CD14-positive monocyte (primary cell): ENCODE data around the gene CES3. TPM values are rescaled to one million over a fixed set of nuclear protein-coding genes. Genes with fewer than 3 reads are reported as not detected.

Experiments used
- DNase-seq, 3 donors: peaks; one replicate each; pipeline ENCODE4 v3.0.0-alpha.2; 2011 to 2022
- H2AFZ ChIP-seq: 2 replicates; pipeline ENCODE4 v1.6.0; 2012; ENCODE audit warnings: mild to moderate bottlenecking, low read depth, low read length, inconsistent platforms; ENCODE audit not compliant: insufficient read depth, poor library complexity, severe bottlenecking
- H3K27ac ChIP-seq, 2 donors: 1 replicate in 1 of 2; 2 replicates in 1 of 2; pipeline ENCODE4 v1.5.1; 2012 to 2013; ENCODE audit warnings: low read length in 2 of 2, control low read depth in 1 of 2, inconsistent platforms in 1 of 2, low read depth in 1 of 2, mild to moderate bottlenecking in 1 of 2
- H3K27me3 ChIP-seq, 2 donors: one replicate each; pipeline versions ENCODE4 v1.6.0 to v1.6.1; 2011 to 2013; ENCODE audit warnings: low read length in 2 of 2; ENCODE audit not compliant: control insufficient read depth in 2 of 2, insufficient read depth in 2 of 2
- H3K36me3 ChIP-seq, 2 donors: replicated peaks in 1 of 2; 1 replicate in 1 of 2; 2 replicates in 1 of 2; pipeline versions ENCODE4 v1.5.1 to v1.6.1; 2012 to 2013; ENCODE audit warnings: low read length in 2 of 2, control low read depth in 1 of 2, inconsistent platforms in 1 of 2, mild to moderate bottlenecking in 1 of 2; ENCODE audit not compliant: insufficient read depth in 2 of 2, control insufficient read depth in 1 of 2
- H3K4me1 ChIP-seq, 2 donors: 1 replicate in 1 of 2; 2 replicates in 1 of 2; pipeline versions ENCODE4 v1.5.1 to v1.6.1; 2012 to 2013; ENCODE audit warnings: low read length in 2 of 2, control low read depth in 1 of 2, inconsistent platforms in 1 of 2, mild to moderate bottlenecking in 1 of 2, moderate library complexity in 1 of 2; ENCODE audit not compliant: insufficient read depth in 2 of 2, control insufficient read depth in 1 of 2
- H3K4me2 ChIP-seq: replicated peaks from 2 replicates; pipeline ENCODE3; 2012; ENCODE audit warnings: low read length, moderate library complexity, mild to moderate bottlenecking; ENCODE audit not compliant: poor library complexity, severe bottlenecking; ENCODE audit errors: extremely low read depth
- H3K4me3 ChIP-seq, 3 experiments: fragments of 200-600 bp in 1 of 3; sonication (generic) in 1 of 3; replicated peaks in 1 of 3; 1 replicate in 2 of 3; 2 replicates in 1 of 3; pipeline ENCODE4 v1.5.1; 2011 to 2013; ENCODE audit warnings: low read length in 3 of 3, mild to moderate bottlenecking in 3 of 3, control low read depth in 2 of 3, low read depth in 2 of 3, inconsistent platforms in 1 of 3, moderate library complexity in 1 of 3
- H3K79me2 ChIP-seq: 2 replicates; pipeline ENCODE4 v1.6.0; 2012; ENCODE audit warnings: mild to moderate bottlenecking, control low read depth, inconsistent platforms, low read length, moderate library complexity; ENCODE audit not compliant: insufficient read depth
- H3K9ac ChIP-seq: 2 replicates; pipeline ENCODE4 v1.6.0; 2017; ENCODE audit warnings: low read length, mild to moderate bottlenecking; ENCODE audit not compliant: insufficient read depth, poor library complexity, severe bottlenecking
- H3K9me3 ChIP-seq, 2 donors: replicated peaks in 1 of 2; 1 replicate in 1 of 2; 2 replicates in 1 of 2; pipeline versions ENCODE4 v1.5.1 to v1.6.1; 2012 to 2013; ENCODE audit warnings: low read length in 2 of 2, control low read depth in 1 of 2; ENCODE audit not compliant: control insufficient read depth in 1 of 2, insufficient read depth in 1 of 2
- H4K20me1 ChIP-seq: 2 replicates; pipeline ENCODE4 v1.6.0; 2012; ENCODE audit warnings: mild to moderate bottlenecking, low read length, control low read depth, moderate library complexity; ENCODE audit not compliant: insufficient read depth
- H3K27ac Mint-ChIP-seq, 7 donors: one replicate each; pipeline ENCODE4 v1.8.0; 2020; ENCODE audit warnings: mild to moderate bottlenecking in 7 of 7, mixed read lengths in 7 of 7, moderate library complexity in 6 of 7, inconsistent platforms in 2 of 7
- H3K27me3 Mint-ChIP-seq, 3 donors: one replicate each; pipeline ENCODE4 v1.8.0; 2021 to 2022; ENCODE audit warnings: low read depth in 3 of 3, mild to moderate bottlenecking in 3 of 3, mixed read lengths in 3 of 3, moderate library complexity in 3 of 3, inconsistent platforms in 1 of 3
- H3K36me3 Mint-ChIP-seq, 2 donors: one replicate each; pipeline ENCODE4 v1.8.0; 2020; ENCODE audit warnings: mixed read lengths in 2 of 2, inconsistent platforms in 1 of 2, mild to moderate bottlenecking in 1 of 2
- H3K4me1 Mint-ChIP-seq: one replicate; pipeline ENCODE4 v1.8.0; 2020; ENCODE audit warnings: mild to moderate bottlenecking, mixed read lengths
- H3K4me3 Mint-ChIP-seq, 2 donors: one replicate each; pipeline ENCODE4 v1.8.0; 2020; ENCODE audit warnings: mild to moderate bottlenecking in 2 of 2, mixed read lengths in 2 of 2, moderate library complexity in 1 of 2
- H3K9me3 Mint-ChIP-seq, 7 donors: one replicate each; pipeline ENCODE4 v1.8.0; 2020 to 2022; ENCODE audit warnings: mixed read lengths in 7 of 7, mild to moderate bottlenecking in 6 of 7, moderate library complexity in 6 of 7, inconsistent platforms in 2 of 7
- WGBS: methylation state at CpG from one replicate; pipeline ENCODE4 v1.1.5; 2013; ENCODE audit warnings: missing lambda C conversion rate; ENCODE audit not compliant: insufficient coverage; 5-methylcytosine and 5-hydroxymethylcytosine counted together
- intact Hi-C, 2 donors: fragments of 100-400 bp; cut with micrococcal nuclease; formaldehyde crosslinking; loops; one replicate each; pipeline versions ENCODE4 v1.15.0 to v1.15.1; 2023
- polyA plus RNA-seq, 3 donors: library from polyadenylated mRNA; depleted of rRNA in 1 of 3; unstranded in 2 of 3; stranded (reverse) in 1 of 3; fragments of 300-500 nt in 2 of 3; fragments of >200 nt in 1 of 3; fragmentation: Illumina TruSeq in 2 of 3; gene quantifications; 1 replicate in 2 of 3; 2 replicates in 1 of 3; pipeline ENCODE4 v1.2.3, GENCODE V29; 2012 to 2021
- TF ChIP-seq, protein P1 (sequence below): fragments of 200-600 bp; IDR thresholded peaks from one replicate; pipeline ENCODE4 v1.8.0; 2022; ENCODE audit warnings: antibody characterized with exemption, mild to moderate bottlenecking

The CES3 gene
- polyA plus RNA-seq, 3 donors: 0.48 TPM; not detected in 2

DNA sequence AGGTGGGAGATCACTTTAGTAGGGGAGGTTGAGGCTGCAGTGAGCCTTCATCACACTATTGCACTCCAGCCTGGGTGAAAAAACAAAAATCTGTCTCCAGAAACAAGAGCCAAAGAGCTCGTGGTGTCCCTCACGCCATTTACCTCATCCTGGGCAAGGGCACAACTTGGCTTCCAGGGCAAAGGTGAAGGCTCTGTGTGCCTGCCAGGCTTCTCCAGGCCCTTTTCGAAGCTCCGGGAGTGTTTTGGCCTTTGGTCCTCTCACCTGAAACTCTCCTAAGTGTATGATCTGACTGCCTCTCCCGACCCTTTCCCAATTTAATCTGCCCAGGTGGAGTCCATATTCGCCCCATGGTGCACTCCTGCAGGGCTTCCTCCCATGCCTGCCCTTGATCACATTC is 11.6 kb upstream of the CES3 start:
- H3K4me3 Mint-ChIP-seq: peak overlapping the region in 1 of 2 donors; percentile 98
- Histone ChIP-seq H3K4me1 (peaks cover 17 to 18% of the 10 kb centered on the region in 2 donors), H3K4me2 (no peak overlapping the region), H3K9ac (no peak overlapping the region), H4K20me1 (no peaks in the 10 kb centered on the region), H3K9me3 (peaks cover 0 to 10% of the 10 kb centered on the region in 2 donors), H3K36me3 (no peaks in the 10 kb centered on the region), H3K4me3 (no peak overlapping the region), H3K79me2 (no peaks in the 10 kb centered on the region), H2AFZ (no peak overlapping the region), H3K27ac (no peak overlapping the region), H3K27me3 (peaks cover 27 to 50% of the 10 kb centered on the region in 2 donors)
- no peak overlapping the region for H3K27ac Mint-ChIP-seq
- H3K4me1 Mint-ChIP-seq: peaks cover 22% of the 10 kb centered on the region
- 77% methylated on average over 5 of the region's 6 CpGs for WGBS
- DNase-seq: no peak
- TF ChIP-seq, protein P1, sequence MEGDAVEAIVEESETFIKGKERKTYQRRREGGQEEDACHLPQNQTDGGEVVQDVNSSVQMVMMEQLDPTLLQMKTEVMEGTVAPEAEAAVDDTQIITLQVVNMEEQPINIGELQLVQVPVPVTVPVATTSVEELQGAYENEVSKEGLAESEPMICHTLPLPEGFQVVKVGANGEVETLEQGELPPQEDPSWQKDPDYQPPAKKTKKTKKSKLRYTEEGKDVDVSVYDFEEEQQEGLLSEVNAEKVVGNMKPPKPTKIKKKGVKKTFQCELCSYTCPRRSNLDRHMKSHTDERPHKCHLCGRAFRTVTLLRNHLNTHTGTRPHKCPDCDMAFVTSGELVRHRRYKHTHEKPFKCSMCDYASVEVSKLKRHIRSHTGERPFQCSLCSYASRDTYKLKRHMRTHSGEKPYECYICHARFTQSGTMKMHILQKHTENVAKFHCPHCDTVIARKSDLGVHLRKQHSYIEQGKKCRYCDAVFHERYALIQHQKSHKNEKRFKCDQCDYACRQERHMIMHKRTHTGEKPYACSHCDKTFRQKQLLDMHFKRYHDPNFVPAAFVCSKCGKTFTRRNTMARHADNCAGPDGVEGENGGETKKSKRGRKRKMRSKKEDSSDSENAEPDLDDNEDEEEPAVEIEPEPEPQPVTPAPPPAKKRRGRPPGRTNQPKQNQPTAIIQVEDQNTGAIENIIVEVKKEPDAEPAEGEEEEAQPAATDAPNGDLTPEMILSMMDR: no peak
- H3K27me3 Mint-ChIP-seq: peaks cover 52 to 58% (median 55%) of the 10 kb centered on the region in 3 donors
- H3K9me3 Mint-ChIP-seq: peaks cover 0 to 16% (median 9%) of the 10 kb centered on the region in 7 donors
- intact Hi-C loops: no loop called here
- peaks cover 2 to 3% of the 10 kb centered on the region in 2 donors for H3K36me3 Mint-ChIP-seq

DNA sequence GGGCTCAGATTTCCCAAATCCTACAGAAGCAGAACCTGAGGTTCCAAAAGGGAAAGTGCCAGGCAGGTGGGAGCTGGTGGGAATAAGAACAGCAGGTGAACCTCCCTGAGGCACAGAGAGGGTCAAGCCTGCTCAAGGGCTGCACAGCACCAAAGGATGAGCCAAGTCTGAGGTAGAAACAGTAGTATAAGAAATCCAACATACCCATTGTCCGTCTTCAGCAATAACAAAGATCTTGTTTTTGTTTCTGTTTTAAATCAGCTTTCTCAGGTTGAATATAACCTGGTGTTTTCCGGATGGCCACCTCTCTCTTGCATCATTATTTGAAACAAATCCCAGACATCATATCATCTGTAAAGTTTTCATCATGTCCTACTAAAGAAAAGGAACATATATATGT is 10.6 kb upstream of the CES3 start:
- DNase-seq: no peak
- Histone ChIP-seq H3K36me3 (no peaks in the 10 kb centered on the region), H3K9me3 (peaks cover 0 to 10% of the 10 kb centered on the region in 2 donors), H2AFZ (no peak overlapping the region), H3K4me2 (no peak overlapping the region), H4K20me1 (no peaks in the 10 kb centered on the region), H3K79me2 (no peaks in the 10 kb centered on the region), H3K9ac (no peak overlapping the region), H3K4me1 (peaks cover 17 to 18% of the 10 kb centered on the region in 2 donors), H3K27me3 (peaks cover 27 to 50% of the 10 kb centered on the region in 2 donors), H3K4me3 (no peak overlapping the region), H3K27ac (no peak overlapping the region)
- Mint-ChIP-seq H3K4me3 (peak overlapping the region in 1 of 2 donors; percentile 66), H3K9me3 (peaks cover 0 to 16% (median 9%) of the 10 kb centered on the region in 7 donors), H3K27ac (no peak overlapping the region), H3K36me3 (peaks cover 2 to 3% of the 10 kb centered on the region in 2 donors), H3K4me1 (peaks cover 22% of the 10 kb centered on the region), H3K27me3 (peaks cover 52 to 56% (median 55%) of the 10 kb centered on the region in 3 donors)
- intact Hi-C loops: no loop called here
- no CpG with 5 or more reads among the region's 2 CpGs for WGBS
- TF ChIP-seq, protein P1: no peak
